D721Med (cell line): Measurements from ENCODE around the gene NISCH.
A peak's percentile ranks its signal among the peaks of the same experiment; 100 is the strongest.

ENCODE experiments used
- DNase-seq: peaks from one replicate; pipeline ENCODE4 v3.0.0; 2011; ENCODE audit warnings: low spot score; ENCODE audit not compliant: insufficient read length
- FAIRE-seq: peaks from 2 replicates; lab custom pipeline; 2011; peaks lifted over from hg19 to GRCh38; lab: Jason Lieb, UNC
- TF ChIP-seq, protein P1 (sequence below): IDR thresholded peaks from 2 replicates; pipeline ENCODE4 v1.5.1; 2012; ENCODE audit warnings: mild to moderate bottlenecking, control low read depth; ENCODE audit not compliant: insufficient read depth; ENCODE audit errors: missing control alignments

Gene NISCH

GRCh38 chr3:52454938-52455282 is 494 bp upstream of the NISCH start:
- no peak for DNase-seq
- FAIRE-seq: no peak
- TF ChIP-seq, protein P1, sequence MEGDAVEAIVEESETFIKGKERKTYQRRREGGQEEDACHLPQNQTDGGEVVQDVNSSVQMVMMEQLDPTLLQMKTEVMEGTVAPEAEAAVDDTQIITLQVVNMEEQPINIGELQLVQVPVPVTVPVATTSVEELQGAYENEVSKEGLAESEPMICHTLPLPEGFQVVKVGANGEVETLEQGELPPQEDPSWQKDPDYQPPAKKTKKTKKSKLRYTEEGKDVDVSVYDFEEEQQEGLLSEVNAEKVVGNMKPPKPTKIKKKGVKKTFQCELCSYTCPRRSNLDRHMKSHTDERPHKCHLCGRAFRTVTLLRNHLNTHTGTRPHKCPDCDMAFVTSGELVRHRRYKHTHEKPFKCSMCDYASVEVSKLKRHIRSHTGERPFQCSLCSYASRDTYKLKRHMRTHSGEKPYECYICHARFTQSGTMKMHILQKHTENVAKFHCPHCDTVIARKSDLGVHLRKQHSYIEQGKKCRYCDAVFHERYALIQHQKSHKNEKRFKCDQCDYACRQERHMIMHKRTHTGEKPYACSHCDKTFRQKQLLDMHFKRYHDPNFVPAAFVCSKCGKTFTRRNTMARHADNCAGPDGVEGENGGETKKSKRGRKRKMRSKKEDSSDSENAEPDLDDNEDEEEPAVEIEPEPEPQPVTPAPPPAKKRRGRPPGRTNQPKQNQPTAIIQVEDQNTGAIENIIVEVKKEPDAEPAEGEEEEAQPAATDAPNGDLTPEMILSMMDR: no peak

DNA sequence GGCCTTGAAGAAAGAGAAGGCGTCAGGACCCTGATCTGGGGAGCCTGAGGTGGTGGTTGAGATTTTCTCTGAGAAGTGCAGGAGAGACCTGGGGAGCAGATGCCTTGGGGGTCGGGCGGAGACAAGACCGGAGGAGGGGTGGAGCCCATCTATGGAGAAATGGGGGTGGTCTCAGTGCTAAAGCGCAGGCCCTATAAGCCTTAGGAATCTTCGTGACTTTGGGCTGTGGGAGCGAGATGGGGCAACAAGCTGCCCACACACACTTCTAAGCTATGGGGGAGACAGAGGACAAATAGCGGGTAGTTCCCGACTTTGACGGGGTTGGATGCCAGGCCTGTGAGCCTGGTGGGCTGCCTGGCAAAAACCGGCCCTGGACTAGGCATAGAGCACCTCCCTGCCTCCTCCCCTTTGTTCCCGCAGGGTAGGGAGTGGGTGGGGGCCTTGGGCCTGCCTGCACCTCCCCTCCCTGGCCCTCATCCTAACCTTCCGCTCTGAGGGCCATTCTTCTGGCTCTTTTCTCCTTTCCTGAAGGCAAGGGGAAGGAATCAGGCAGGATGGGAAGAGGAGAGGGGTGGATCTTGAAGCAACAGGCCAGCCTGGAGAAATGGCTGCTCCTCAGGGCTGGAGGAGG is 880 bp downstream of the NISCH start:
- FAIRE-seq: no peak
- TF ChIP-seq, protein P1: no peak

GRCh38 chr3:52456800-52457183 is 1.4 kb downstream of the NISCH start:
- DNase-seq (no peak), FAIRE-seq (no peak)
- TF ChIP-seq, protein P1: no peak

More for the DNA sequence above, 880 bp downstream of the NISCH start:
- no peak for DNase-seq

GRCh38 chr3:52458031-52458760 is 2.8 kb downstream of the NISCH start:
- TF ChIP-seq, protein P1: no peak
- FAIRE-seq (no peak), DNase-seq (no peak)

- FAIRE-seq (peak; percentile 97), DNase-seq (peak; percentile 75)
- TF ChIP-seq, protein P1: no peak
Observed at GRCh38 chr3:52458770-52459545, 3.6 kb downstream of the NISCH start.

DNA sequence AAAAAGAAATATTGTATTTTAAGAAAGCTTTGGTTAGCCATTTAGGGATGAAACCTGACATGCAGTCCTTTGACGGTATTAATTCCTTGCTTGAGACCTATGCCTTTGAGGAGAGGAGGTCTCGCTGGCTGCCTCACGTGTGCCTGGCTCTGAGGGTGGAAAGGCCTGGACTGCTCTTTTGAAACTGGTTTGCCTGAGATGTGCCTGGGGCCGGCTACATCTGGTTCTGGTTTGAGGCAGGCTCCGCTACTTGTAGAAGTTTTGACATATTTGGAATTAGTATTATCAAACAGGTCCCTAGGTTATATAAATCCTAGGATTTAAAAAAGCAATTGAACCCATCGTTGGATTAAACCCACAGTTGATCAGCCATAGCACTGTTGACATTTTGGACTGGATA is 6.5 kb downstream of the NISCH start:
- TF ChIP-seq, protein P1: no peak
- no peak for FAIRE-seq
- DNase-seq: no peak
